Activated T-cell treated with anti-CD3 and anti-CD28 coated beads, Interleukin-2, amount 50 U/mL, for 1 hour (primary cell): ENCODE data around the gene MTG1.

Experiments used
- DNase-seq: peaks from one replicate; pipeline ENCODE4 v3.0.0-alpha.2; 2020

The MTG1 gene, protein sequence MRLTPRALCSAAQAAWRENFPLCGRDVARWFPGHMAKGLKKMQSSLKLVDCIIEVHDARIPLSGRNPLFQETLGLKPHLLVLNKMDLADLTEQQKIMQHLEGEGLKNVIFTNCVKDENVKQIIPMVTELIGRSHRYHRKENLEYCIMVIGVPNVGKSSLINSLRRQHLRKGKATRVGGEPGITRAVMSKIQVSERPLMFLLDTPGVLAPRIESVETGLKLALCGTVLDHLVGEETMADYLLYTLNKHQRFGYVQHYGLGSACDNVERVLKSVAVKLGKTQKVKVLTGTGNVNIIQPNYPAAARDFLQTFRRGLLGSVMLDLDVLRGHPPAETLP

DNA sequence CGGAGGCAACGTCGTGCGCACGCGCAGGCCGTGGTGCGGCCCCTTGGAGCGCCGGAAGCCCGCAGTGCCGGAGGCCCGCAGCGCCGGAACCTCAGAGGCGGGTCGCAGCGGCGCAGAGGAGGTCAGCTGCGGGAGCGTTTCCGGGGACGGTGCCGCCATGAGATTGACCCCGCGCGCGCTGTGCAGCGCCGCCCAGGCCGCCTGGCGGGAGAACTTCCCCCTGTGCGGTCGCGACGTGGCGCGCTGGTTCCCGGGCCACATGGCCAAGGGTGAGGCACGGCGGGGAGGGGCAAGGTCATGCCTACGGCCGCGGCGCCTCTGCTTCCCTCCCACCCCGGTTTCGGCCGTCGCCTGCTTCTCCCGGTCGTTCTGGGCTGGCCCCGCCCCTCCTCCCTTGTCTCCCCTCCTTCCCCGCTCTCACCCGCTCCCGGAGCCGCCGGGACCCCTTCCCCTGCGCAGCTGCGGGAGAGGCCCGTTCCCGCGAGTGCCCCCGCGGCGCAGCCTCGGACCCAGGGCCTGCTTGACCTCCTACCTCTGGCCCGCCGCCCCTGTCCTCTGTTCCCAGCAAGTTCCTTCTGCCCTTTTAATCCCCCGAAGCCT, at the start of gene MTG1:
Gene MTG1, plus strand, starts transcription at position 94 of the 600 bp plus-strand sequence. Its CDS starts 64 bp downstream, at position 158.
- peak; percentile 97 for DNase-seq

- no peak for DNase-seq
Measured at GRCh38 chr10:133344236-133344635, 49.7 kb upstream of the MTG1 start.

DNA sequence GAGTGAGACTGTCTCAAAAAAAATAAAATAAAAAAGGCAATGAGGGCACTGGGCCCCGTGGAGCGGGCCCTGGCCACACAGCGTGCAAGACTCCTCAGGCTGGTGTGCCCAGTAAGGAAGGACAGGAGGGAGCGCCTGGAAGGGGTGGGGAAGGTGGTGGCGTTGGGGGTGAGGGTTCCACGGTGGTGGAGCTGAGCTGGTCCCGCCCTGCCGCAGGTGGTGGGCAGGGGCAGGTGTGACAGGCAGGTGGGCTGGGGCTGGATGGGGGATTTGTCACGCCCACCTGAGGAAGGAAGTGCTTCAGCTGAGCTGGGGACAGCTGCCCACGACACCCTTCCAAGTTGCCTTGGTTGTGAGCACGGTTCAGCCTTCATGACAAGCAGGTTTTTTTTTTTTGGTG, 47.5 kb upstream of the MTG1 start:
- no peak for DNase-seq

DNA sequence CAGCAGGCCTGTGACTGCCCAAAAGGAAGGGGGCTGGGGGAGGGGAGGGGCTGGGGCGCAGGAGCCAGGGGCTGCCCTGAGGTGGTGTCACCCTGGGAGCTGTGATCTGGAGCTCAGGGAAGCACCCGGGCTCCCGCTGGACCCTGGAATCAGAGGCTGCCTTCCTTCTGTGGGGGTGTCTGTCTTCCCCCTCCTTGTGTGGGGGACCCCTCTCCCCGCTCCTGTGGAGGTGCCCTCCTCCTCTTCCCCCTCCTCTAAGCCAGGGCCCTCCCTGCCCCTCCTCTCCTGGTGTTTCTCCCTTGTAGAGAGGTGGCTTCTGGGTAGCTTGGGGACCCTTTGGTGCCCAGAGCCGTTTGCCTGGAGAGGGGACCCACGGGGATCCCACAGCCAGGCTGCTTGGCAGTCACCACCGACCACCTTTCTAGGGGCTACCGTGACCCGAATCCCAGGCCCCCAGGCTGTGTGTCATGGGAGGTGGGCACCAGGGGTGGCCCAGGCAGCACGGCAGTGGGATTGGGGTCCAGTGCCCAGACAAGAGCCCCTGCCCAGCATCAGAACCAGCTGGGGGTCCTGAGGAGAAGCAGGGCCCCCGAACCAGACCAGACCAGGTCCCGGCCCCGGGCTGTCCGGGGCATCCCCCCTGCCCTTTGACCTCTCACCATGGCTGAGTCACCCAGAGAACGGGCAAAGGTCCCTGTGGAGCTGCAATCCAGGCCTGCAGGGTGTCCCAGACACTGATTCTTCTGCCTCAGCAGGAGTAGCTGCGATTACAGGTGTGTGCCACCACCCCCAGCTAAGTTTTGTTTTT, 46.0 kb upstream of the MTG1 start:
- DNase-seq, result no peak

GRCh38 chr10:133349160-133349568, 44.8 kb upstream of the MTG1 start:
- no peak for DNase-seq

GRCh38 chr10:133349577-133350011, 44.4 kb upstream of the MTG1 start:
- no peak for DNase-seq

DNA sequence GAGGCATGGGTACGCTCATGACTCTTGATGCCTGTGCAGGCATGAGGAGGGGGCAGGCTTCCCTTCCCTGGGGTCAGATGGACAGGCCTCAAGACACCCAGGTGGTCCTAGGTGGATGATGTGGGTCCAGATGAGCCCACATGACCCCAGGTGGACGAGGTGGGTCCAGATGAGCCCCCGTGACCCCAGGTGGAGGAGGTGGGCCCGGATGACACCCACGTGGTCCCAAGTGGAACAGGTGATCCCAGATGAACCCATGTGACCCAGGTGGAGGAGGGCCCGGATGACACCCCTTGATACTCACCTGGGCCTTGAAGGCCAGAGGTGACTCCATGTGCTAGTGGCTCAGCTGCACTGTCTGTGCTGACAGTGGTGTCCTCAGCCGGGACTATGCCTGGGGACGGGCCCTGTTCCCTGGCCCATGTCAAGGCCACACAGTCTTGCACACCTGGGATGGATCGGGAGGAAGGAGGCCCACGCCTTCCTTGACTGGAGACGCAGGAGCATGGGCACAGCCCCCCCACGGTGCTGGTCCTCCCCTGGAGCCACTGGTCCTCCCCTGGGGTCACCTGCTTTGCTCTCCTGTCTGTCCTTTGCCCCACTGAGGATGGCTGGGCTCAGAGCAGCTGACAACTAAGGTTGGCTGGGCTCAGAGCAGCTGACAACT, 43.5 kb upstream of the MTG1 start:
- no peak for DNase-seq

DNA sequence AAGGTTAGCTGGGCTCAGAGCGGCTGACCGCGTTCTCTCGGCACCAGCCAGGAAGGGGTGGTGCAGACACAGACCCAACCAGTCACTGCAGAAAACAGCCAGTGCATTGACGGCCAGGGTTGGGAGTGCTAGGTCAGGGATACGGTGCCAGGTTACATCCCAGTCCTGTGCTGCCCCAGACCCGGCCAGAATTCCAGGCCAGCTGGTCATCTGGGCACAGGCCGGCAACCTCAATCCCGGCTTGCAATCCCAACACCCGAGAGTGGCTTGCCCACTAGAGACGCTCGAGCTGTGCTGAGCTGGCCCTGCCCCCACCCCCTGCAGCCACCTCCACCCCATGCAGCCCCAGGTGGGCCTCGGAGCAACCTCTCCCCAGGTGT, 43.0 kb upstream of the MTG1 start:
- DNase-seq, result no peak

DNA sequence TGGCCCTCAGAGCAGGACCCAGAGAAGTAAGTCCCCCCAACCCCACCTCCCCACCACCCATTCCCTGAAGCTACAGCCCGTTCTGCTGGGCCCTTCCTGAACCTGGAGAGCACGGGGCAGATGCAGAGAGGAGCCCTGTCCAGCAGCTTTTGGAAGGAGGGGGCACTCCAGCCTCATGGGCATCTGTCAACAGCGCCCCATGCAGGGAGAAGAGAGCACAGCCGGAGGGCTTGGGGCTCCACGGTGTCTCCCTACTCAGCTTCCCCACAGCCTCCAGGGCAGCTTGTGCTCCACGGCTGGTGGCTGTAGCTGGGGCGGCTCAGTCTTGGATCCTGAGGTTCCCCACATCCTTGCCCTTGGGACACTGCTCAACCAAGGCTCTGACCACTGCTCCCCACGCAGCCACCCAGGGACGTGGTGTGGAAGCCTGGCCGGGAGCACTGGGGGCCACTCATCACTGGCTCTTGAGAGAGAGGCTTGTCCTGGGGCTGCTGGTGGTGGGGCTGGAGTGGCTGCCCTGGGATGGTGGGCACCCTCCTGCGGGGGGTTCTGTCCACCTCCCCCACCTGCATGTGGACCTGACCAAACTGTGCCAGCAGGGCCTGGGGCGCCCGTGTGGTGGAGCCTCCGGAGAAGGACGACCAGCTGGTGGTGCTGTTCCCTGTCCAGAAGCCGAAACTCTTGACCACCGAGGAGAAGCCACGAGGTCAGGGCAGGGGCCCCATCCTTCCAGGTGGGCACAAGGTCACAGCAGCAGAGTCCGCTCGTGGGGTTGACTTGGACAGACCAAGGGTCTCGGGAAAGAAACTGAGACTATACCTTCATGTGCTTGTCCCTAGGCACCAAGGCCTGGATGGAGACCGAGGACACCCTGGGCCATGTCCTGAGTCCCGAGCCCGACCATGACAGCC, 42.3 kb upstream of the MTG1 start:
- DNase-seq, result no peak

GRCh38 chr10:133353202-133353959, 40.6 kb upstream of the MTG1 start:
- no peak for DNase-seq

- no peak for DNase-seq
Measured at GRCh38 chr10:133353988-133354605, 39.9 kb upstream of the MTG1 start.

- no peak for DNase-seq
Measured at GRCh38 chr10:133354672-133355240, 39.2 kb upstream of the MTG1 start.

GRCh38 chr10:133355266-133355665, 38.7 kb upstream of the MTG1 start:
- no peak for DNase-seq

DNA sequence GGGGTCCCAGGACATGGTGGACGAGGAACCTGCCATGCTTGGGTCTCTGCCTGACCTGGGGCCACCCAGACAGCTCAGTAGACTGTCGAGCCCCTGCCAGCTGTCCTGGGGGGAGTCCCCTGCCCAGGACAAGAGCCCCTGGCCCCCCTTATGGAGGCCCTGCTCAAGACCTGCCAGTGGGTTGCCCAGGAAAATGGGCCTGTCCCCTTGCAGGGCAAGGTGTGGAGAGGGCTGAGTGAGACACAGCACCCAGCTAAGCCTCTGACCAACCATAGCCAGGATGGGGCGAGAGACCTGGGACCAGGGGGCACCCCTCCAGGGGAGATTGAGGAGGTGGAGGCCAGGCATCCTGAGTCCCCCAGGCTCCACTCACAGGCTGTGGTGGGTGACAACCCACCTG, 38.0 kb upstream of the MTG1 start:
- DNase-seq, result no peak

DNA sequence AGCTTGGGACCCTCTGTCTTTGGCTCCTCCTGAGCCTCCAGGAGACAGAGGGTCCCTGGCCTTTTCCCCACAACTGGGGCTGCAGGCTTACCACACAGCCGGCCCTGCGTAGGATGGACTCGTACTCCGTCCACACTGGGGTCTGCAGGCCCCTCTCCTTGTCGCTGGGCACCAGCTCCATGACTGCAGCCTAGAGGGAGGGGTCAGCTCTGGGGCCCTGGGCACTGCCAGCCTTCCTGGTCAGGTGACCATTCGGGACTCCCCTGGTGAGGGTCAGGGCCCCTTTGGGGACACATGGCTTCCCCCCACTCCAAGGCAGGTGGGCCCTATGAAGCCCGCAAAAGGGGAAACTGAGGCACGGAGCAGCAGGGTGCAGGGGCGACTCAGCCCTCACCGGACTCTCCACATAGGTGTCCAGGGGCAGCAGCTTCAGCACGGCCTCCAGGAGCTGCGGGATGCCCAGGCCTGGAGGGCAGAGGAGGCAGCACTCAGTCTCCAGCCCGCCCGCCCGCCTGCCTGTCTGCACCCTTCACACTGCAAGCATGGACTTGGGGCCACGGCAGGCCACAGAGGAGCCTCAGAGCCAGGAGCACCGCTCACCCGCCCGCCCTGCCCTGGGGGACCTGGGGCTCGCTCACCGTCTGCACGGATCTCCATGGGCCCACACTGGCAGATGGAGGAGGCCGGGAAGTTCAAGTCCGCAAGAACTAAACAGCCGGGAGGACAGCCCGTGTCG, 37.2 kb upstream of the MTG1 start:
- DNase-seq, result no peak

- DNase-seq, result peak; percentile 80
Measured at GRCh38 chr10:133357285-133358161, 36.4 kb upstream of the MTG1 start, which contains the start of gene FUOM. TSS of gene FUOM (minus strand) at chr10:133358019. CDS start at chr10:133358007, 12 bp downstream.

- DNase-seq, result no peak
Measured at GRCh38 chr10:133358162-133358924, 35.6 kb upstream of the MTG1 start.

DNA sequence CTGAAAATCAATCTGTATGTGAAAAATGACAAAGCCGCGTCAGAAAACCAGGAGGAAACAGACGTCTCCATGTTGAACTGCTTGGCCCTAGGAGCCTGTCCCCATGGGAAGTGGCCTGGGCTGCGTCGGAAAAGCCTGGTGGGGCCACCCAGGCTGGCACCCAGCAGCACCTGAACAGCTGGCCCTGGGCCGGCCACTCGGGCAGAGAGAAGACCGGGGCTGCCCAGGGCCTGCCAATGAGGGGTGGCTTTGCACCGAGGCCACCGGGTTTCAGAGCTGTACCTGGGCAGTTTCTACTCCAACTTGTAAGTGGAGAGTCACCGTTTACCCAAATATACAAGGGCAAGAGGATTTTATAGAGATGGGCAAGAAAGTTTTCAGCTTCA, 35.0 kb upstream of the MTG1 start:
- no peak for DNase-seq
